K562 (cell line): Measurements from ENCODE around the gene ABCA8.

Source experiments
- SMAD1 ChIP-seq: fragments of 150-350 bp; IDR thresholded peaks from 2 replicates; pipeline ENCODE4 v1.6.1; 2014; ENCODE audit warnings: low read length, low read depth; ENCODE audit not compliant: partially characterized antibody
- ZNF133 ChIP-seq: fragments of 250-450 bp; sonication (Bioruptor Pico); IDR thresholded peaks from 2 replicates; pipeline ENCODE4 v1.4.0; 2020; ENCODE audit warnings: mild to moderate bottlenecking

- no peak for TF ChIP-seq ZNF133
- TF ChIP-seq SMAD1 = no peak
These were observed 107.5 kb downstream of the ABCA8 start for GRCh38 chr17:68847711-68848110.
